ENCODE results near the gene FAM227B.

- TF ChIP-seq CTCF (IDR thresholded peaks at IDR 0.05) (no peak), POLR2A (IDR thresholded peaks at IDR 0.05) (no peak)
Measured at GRCh38 chr15:49327927-49328326, 292.7 kb downstream of the FAM227B start.
